HG03103 (cell line): ENCODE results near the gene TET2.

Experiments
- ATAC-seq: cut with Tn5 transposase; IDR thresholded peaks from one replicate; pipeline ENCODE4 v1.9.1; 2021; ENCODE audit warnings: low read depth; ENCODE audit not compliant: unreplicated experiment

Gene TET2

DNA sequence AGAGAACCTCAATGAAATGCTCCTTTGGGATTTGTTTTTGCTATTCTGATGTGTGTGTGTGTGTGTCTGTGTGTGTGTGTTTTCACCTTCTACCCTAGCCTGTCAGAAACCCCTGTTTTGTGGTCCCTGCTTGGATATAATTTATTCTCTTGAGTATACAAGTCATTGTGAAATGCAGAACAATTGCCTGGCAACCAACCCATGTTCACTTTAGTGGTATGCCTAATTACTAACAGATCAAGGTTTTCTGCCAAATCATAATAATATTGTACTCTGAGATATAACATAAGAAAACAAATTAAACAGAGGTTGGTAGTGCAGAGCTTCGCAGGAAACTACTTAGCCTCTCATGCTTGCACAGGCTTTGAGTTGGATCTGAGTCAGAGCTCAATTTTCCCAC, 7.0 kb upstream of the TET2 start:
- ATAC-seq: no peak

- ATAC-seq: no peak
These were observed 5.8 kb upstream of the TET2 start for GRCh38 chr4:105140684-105141490.

DNA sequence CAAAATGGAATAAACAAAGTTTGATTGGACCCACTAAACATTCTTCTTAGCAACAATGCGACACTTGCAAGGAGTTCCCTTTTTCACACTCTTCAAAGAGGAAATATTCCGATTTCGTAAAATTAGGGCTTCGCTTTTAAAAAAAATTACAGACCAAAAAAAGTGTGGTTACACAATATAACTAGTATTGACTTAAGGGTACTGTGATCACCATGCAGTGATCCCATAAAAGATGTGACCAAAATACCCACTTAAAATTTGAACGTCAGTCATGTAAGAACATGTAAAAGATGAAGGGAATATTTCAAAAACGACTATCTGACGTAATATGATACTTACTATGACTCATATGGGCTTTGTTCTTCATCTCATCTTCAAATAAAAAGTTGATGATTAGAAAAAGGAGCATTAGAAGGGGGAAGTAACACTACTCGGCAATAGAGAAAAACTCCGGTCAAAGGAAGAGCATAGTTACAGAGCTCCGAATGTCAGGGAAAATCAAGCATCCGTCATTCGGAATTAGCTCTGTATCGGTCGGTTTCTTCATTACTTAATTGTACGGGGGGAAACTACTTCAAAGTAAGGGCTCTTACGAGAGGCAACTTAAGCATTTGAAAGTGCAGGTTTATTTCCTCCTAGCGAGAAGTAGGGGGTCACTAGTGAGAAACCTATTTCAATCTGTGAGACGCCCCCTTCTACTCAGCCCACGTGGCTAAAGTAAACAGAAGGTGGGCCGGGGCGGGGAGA, 1.3 kb upstream of the TET2 start:
- ATAC-seq: no peak

- ATAC-seq: peak; percentile 10
These were observed 787 bp upstream of the TET2 start for GRCh38 chr4:105145903-105146275.

DNA sequence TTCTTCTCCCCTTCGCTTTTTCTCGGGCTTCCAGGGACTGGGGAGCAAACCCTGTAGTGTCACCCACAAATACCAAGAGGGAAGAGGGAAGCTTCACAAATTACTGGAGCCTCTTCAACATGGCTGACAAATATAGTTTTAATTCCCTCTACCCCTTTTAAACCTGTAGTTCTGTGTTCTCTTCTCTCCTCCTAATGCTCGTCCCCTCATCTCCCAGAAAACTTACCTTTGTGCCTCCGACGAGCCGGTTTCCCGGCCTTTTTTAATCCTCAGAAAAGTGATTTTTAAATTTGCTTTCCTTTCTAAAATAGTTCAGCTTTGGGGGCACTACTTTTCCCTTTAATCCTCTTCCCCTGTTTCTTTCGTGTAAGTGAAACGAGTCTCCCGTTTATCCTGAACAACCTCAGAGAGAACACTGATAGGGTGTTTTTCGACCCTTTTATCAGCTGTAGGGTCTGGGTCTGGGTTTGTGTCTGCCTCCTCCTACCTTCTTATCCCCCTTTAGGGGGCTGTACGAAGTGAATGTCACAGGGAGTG, 408 bp downstream of the TET2 start:
- ATAC-seq: peak; percentile 2

DNA sequence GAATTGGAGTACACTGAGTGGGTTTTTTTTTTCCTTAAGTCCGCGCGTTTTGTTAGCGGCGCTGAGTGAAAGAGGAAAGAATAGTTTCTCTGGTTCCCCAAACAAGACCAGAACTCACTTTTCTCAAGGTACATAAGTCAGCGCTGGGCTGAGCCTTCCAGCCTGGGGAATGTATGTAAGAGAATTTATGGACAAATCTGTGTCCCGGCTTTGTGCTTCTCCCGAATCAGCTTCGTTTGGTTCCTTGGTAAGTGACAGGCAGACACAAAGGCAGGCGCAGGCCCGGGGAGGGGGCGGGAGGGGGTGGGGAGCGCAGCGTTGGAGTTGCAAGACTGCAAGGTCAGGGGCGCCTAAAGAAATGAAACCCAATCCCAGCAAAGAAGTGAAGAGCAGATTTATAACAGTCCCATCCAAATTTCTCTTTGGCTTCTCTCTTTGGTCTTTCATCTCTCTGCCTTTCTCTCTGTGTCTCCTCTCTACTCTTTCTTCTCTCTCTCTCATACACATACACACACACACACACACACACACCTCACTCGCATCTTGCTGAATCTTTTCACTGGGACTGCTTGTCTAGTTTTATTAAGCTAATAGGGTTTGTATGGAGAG, 981 bp downstream of the TET2 start:
- no peak for ATAC-seq

GRCh38 chr4:105148356-105148755, 1.7 kb downstream of the TET2 start:
- no peak for ATAC-seq

- no peak for ATAC-seq
These were observed 2.1 kb downstream of the TET2 start for GRCh38 chr4:105148776-105149175.

- no peak for ATAC-seq
These were observed 3.1 kb downstream of the TET2 start for GRCh38 chr4:105149771-105150170.

DNA sequence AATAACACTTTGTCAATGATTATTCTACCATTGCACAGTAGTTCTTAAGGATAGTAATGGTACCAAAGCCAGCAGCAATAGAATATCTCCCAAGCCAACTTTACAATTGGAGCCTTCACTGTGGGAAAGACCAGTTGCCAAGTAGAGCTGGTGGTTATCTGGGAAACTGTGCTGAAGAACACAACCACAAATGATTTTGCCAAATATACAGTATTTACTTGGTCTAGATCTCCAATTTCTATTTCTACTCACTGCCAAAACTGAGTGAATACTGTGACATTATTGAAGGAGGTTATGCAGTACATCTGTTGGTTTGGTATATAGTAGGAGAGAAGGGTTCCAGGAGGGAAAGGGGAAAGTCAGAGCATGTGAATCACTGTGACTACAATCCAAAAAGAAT, 3.8 kb downstream of the TET2 start:
- ATAC-seq: no peak

GRCh38 chr4:105153749-105154148, 7.1 kb downstream of the TET2 start:
- no peak for ATAC-seq

DNA sequence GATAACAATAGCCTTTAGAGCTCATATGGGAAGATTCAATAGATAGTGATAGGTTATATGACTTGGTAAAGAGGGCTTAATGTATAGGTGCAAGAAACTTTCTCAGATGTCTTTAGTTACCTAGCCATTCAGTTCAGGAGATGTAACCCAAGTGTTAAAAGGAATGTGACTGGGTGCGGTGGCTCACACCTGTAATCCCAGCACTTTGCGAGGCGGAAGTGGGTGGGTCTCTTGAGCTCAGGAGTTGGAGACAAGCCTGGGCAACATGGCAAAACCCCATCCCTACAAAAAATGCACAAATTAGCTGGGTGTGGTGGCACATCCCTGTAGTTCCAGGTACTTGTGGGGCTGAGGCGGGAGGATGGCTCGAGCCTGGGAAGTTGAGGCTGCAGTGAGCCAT, 7.9 kb downstream of the TET2 start:
- no peak for ATAC-seq

DNA sequence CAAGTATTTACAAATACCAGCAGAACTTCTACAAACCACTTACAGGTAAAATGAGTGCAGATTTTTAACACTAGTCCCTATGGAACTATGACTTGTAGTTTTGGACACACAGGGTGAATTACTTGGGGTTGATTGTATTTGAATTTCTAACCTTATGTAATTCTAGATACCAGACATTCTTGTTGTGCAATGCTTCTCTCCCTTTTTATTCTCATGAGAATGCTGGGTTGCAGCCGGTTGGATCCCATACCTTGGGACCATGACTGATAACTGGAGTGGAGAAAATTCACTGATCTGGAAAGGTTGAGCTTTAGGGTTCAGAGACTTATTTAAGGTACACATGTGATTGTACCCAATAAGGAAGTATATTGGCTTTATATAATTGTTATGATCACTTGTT, 8.8 kb downstream of the TET2 start:
- ATAC-seq: no peak

- no peak for ATAC-seq
These were observed 12.2 kb downstream of the TET2 start for GRCh38 chr4:105158837-105159236.

DNA sequence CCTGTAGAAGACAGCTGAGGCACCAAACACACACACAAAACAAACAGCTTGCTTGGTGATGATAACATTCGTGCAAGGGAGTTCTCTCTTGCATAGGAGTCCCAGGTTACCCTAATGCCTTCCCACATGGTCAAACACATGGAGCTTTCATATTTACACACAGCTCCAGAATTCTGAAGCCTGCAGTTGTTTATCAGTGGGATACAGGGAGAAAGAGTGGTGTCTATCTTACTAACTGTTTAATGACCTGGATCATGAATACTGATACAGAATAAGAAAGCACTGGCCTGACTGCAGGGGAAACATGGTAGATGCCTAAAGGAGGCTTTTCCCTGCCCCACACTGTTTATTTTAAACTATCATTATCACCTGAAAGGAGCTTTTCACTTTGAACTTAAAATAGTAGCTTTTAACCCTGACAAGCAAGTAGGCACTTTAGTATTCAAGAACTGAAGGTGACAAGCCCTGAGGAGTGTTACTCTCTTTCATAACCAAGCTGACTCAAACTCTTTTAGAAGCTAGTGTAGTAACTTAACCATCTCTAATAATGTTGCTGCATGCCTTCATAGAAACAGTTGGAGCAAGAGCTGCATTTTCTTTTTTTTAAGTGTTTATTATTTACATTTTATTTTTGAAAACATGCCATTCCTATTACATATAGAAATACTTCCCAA, 15.6 kb downstream of the TET2 start:
- no peak for ATAC-seq

DNA sequence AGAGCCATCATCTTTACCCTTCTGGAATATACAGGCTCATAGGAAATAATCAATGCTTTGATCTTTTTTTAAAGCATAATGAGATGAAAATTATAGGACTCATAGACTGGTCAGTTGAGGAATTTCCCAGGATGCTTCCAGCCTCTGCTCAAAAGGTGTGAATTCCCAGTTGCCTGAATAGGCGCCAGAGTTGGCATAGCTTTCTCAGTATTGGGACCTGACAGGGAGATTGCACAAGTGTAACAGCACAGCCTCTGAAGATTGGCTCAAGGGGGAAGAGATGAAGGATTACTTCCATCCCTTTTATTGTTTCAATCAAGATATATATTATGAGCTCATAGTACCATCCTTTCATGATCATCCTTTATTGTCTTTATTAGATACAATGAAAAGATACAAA, 17.9 kb downstream of the TET2 start:
- no peak for ATAC-seq

GRCh38 chr4:105166066-105166465, 19.4 kb downstream of the TET2 start:
- no peak for ATAC-seq

- ATAC-seq: no peak
These were observed 24.0 kb downstream of the TET2 start for GRCh38 chr4:105170711-105171110.

DNA sequence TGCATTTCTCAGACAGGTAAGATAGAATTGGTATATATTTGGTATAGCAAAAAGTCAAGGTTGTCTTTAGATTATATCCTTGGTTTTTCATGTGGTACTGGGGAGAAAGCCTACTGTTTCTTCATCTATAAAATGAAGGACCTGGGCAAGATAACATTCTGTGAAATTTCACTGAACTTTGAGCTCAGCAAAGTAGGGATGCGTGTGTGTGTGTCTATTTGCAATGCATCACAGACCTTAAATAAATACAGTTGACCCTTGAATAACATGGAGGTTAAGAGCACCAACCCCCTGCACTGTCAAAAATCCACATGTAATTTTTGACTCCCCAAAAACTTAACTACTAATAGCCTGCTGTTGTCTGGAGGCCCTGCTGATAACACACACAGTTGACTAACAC, 25.2 kb downstream of the TET2 start:
- no peak for ATAC-seq

- ATAC-seq: no peak
These were observed 27.4 kb downstream of the TET2 start for GRCh38 chr4:105174098-105174497.
